SK-N-SH (cell line): ENCODE results near the gene C16orf74. TPM values are rescaled to one million over a fixed set of nuclear protein-coding genes. Genes with fewer than 3 reads are reported as not detected.
A peak's percentile ranks its signal among the peaks of the same experiment; 100 is the strongest.

Experiments used
- CTCF ChIA-PET: fragments of 300-600, 350-600 bp; formaldehyde crosslinking; extraction: SDS; loops from one replicate; lab custom pipeline; 2021; lab: Yijun Ruan, JAX
- POLR2A ChIA-PET: fragments of 350-600 bp; sonication (Branson Sonifier 250); formaldehyde crosslinking; extraction: SDS; loops from one replicate; lab custom pipeline; 2020; ENCODE audit warnings: antibody characterized with exemption, inconsistent platforms; lab: Yijun Ruan, JAX
- DNase-seq: peaks from one replicate; pipeline ENCODE4 v3.0.0; 2012
- H2AFZ ChIP-seq: fragments of 200-600 bp; sonication (generic); 2 replicates; pipeline ENCODE4 v1.8.1; 2016; ENCODE audit warnings: antibody characterized with exemption, mild to moderate bottlenecking, low read depth
- H3F3A ChIP-seq: fragments of 200-600 bp; sonication (generic); replicated peaks from 2 replicates; pipeline ENCODE3; 2016; ENCODE audit warnings: antibody characterized with exemption, mild to moderate bottlenecking; ENCODE audit not compliant: insufficient read depth
- H3K27ac ChIP-seq, 2 experiments: fragments of 200-500 bp in 1 of 2; fragments of 200-600 bp in 1 of 2; sonication (Bioruptor generic) in 1 of 2; sonication (generic), shearing (Covaris generic) in 1 of 2; 2 replicates each; pipeline versions ENCODE4 v1.5.1 to v1.6.1; 2014 to 2016; ENCODE audit warnings: low read depth in 2 of 2, inconsistent platforms in 1 of 2, low read length in 1 of 2, mild to moderate bottlenecking in 1 of 2, mixed read lengths in 1 of 2
- H3K27me3 ChIP-seq: fragments of 200-600 bp; sonication (generic), shearing (Covaris generic); 2 replicates; pipeline ENCODE4 v1.6.1; 2016; ENCODE audit warnings: mixed run types; ENCODE audit not compliant: insufficient read depth
- H3K36me3 ChIP-seq, 2 experiments: fragments of 200-500 bp in 1 of 2; fragments of 200-600 bp in 1 of 2; sonication (Bioruptor generic) in 1 of 2; sonication (generic) in 1 of 2; replicated peaks in 1 of 2; 2 replicates each; pipeline versions ENCODE3 to v1.5.1; 2014 to 2016; ENCODE audit warnings: low read length in 1 of 2, mild to moderate bottlenecking in 1 of 2; ENCODE audit not compliant: insufficient read depth in 2 of 2, control insufficient read depth in 1 of 2
- H3K4me1 ChIP-seq, 2 experiments: fragments of 200-500 bp in 1 of 2; fragments of 200-600 bp in 1 of 2; sonication (Bioruptor generic) in 1 of 2; sonication (generic), shearing (Covaris generic) in 1 of 2; 2 replicates each; pipeline versions ENCODE4 v1.5.1 to v1.6.1; 2014 to 2016; ENCODE audit warnings: low read depth in 1 of 2, low read length in 1 of 2, mixed run types in 1 of 2; ENCODE audit not compliant: insufficient read depth in 2 of 2, control insufficient read depth in 1 of 2
- H3K4me2 ChIP-seq: fragments of 200-600 bp; sonication (generic), shearing (Covaris generic); 2 replicates; pipeline ENCODE4 v1.6.1; 2017; ENCODE audit warnings: mixed run types
- H3K4me3 ChIP-seq, 2 experiments: fragments of 200-500 bp in 1 of 2; fragments of 200-600 bp in 1 of 2; sonication (Bioruptor generic) in 1 of 2; sonication (generic), shearing (Covaris generic) in 1 of 2; 2 replicates each; pipeline versions ENCODE4 v1.5.1 to v1.8.1; 2014 to 2016; ENCODE audit warnings: low read depth in 2 of 2, inconsistent platforms in 1 of 2, low read length in 1 of 2, mild to moderate bottlenecking in 1 of 2, mixed read lengths in 1 of 2, moderate library complexity in 1 of 2
- H3K79me2 ChIP-seq: fragments of 200-600 bp; sonication (generic); 2 replicates; pipeline ENCODE4 v1.8.1; 2017; ENCODE audit warnings: mild to moderate bottlenecking; ENCODE audit not compliant: insufficient read depth
- H3K9ac ChIP-seq: fragments of 200-600 bp; sonication (generic); 2 replicates; pipeline ENCODE4 v1.6.1; 2017; ENCODE audit warnings: mixed run types
- H3K9me2 ChIP-seq: fragments of 200-600 bp; sonication (generic); 2 replicates; pipeline ENCODE4 v1.6.1; 2017; ENCODE audit warnings: mixed run types
- H3K9me3 ChIP-seq: fragments of 200-600 bp; sonication (generic); 2 replicates; pipeline ENCODE4 v1.6.1; 2017; ENCODE audit warnings: mixed run types, mild to moderate bottlenecking, moderate library complexity
- H4K20me1 ChIP-seq: fragments of 200-600 bp; sonication (generic); 2 replicates; pipeline ENCODE4 v1.6.1; 2017; ENCODE audit warnings: mild to moderate bottlenecking, mixed run types; ENCODE audit not compliant: insufficient read depth
- EP300 ChIP-seq, 2 experiments: IDR thresholded peaks; 2 replicates each; pipeline versions ENCODE4 v1.4.0 to v1.6.1; 2012; ENCODE audit warnings: borderline replicate concordance in 1 of 2, low read depth in 1 of 2, low read length in 1 of 2
- EZH2phosphoT487 ChIP-seq: fragments of 200-600 bp; sonication (generic); IDR thresholded peaks from 2 replicates; pipeline ENCODE4 v1.6.1; 2017; ENCODE audit warnings: low read depth, mixed run types, mild to moderate bottlenecking, antibody characterized with exemption, moderate library complexity, borderline replicate concordance
- GABPA ChIP-seq: IDR thresholded peaks from 2 replicates; pipeline ENCODE4 v1.4.0; 2012; ENCODE audit warnings: low read depth, mild to moderate bottlenecking
- GATA2 ChIP-seq: sonication (generic); formaldehyde crosslinking; IDR thresholded peaks from 2 replicates; pipeline ENCODE4 v1.5.0; 2020; ENCODE audit warnings: mild to moderate bottlenecking, missing genetic modification reagents
- IRF3 ChIP-seq: fragments of 150-350 bp; IDR thresholded peaks from 2 replicates; pipeline ENCODE4 v1.6.1; 2016; ENCODE audit warnings: mild to moderate bottlenecking, low read depth, low read length
- RFX5 ChIP-seq: IDR thresholded peaks from 2 replicates; pipeline ENCODE4 v1.6.1; 2012; ENCODE audit warnings: mild to moderate bottlenecking, improper control_type of control experiment, low read length
- SMC3 ChIP-seq: IDR thresholded peaks from 2 replicates; pipeline ENCODE4 v1.6.1; 2012; ENCODE audit warnings: low read depth, low read length, improper control_type of control experiment
- TEAD4 ChIP-seq: IDR thresholded peaks from 2 replicates; pipeline ENCODE4 v1.4.0; 2012; ENCODE audit warnings: mild to moderate bottlenecking, borderline replicate concordance; ENCODE audit not compliant: insufficient read depth
- USF1 ChIP-seq: IDR thresholded peaks from 2 replicates; pipeline ENCODE4 v1.4.0; 2012; ENCODE audit warnings: low read depth, borderline replicate concordance
- WGBS: methylation state at CpG from one replicate; pipeline ENCODE4 v1.1.6; 2017; ENCODE audit warnings: low lambda C conversion rate; 5-methylcytosine and 5-hydroxymethylcytosine counted together
- polyA plus RNA-seq, 3 experiments: library from polyadenylated mRNA; depleted of rRNA; stranded (reverse); fragments of >200 nt; gene quantifications; 2 replicates each; pipeline ENCODE4 v1.2.3, GENCODE V29; 2012
- TF ChIP-seq, protein P1 (sequence below): IDR thresholded peaks from 2 replicates; pipeline ENCODE4 v1.6.1; 2012; ENCODE audit warnings: mild to moderate bottlenecking, low read depth, low read length, moderate library complexity

Gene C16orf74
- polyA plus RNA-seq, 1 of the 3 experiments (the other 2 are of a cell fraction): 27.2 TPM

DNA sequence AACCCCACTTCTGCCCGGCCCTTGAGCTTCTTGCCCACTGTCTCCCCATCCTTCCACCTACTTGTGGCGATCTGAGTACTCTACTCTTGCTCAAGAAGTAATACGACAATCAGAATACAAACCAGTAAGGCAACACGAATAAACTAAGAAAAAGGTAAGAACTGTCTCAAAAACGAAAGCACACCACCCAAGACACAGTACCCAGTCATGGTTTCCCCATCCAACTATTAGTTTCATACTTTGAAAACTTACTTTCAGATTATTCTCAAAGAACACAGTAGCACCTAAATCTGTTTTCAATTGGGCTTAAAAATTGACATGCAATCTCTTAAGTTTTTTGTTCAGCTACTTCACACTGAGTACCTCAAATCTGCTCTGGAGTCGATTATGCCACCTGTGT lies 76.1 kb downstream of the C16orf74 start (continued):
- no peak for TF ChIP-seq IRF3
- TF ChIP-seq, protein P1, sequence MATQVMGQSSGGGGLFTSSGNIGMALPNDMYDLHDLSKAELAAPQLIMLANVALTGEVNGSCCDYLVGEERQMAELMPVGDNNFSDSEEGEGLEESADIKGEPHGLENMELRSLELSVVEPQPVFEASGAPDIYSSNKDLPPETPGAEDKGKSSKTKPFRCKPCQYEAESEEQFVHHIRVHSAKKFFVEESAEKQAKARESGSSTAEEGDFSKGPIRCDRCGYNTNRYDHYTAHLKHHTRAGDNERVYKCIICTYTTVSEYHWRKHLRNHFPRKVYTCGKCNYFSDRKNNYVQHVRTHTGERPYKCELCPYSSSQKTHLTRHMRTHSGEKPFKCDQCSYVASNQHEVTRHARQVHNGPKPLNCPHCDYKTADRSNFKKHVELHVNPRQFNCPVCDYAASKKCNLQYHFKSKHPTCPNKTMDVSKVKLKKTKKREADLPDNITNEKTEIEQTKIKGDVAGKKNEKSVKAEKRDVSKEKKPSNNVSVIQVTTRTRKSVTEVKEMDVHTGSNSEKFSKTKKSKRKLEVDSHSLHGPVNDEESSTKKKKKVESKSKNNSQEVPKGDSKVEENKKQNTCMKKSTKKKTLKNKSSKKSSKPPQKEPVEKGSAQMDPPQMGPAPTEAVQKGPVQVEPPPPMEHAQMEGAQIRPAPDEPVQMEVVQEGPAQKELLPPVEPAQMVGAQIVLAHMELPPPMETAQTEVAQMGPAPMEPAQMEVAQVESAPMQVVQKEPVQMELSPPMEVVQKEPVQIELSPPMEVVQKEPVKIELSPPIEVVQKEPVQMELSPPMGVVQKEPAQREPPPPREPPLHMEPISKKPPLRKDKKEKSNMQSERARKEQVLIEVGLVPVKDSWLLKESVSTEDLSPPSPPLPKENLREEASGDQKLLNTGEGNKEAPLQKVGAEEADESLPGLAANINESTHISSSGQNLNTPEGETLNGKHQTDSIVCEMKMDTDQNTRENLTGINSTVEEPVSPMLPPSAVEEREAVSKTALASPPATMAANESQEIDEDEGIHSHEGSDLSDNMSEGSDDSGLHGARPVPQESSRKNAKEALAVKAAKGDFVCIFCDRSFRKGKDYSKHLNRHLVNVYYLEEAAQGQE: no peak
- no peak for TF ChIP-seq SMC3
- no peak for TF ChIP-seq EZH2phosphoT487
- TF ChIP-seq RFX5: no peak
- TF ChIP-seq GABPA: no peak
- TF ChIP-seq USF1: no peak

DNA sequence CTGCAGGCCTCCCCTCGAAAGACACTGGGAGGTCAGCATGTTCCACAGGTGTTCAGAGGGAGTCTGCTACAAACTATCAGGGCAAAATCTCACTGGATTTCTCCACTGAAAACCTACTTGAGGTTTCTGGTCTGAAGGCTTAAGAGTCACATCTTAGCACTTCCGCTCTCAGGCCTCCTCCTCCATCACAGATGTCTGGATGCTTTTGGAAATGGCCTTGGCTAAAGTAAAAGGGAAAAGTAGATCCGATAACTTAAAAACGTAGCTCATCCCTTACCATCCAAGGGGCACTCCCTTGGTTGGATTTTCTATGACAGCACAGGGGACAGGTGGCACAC lies 76.5 kb downstream of the C16orf74 start:
- H3K9ac ChIP-seq: no peak overlapping the region
- peaks cover 62 to 85% of the 10 kb centered on the region in 2 experiments for H3K36me3 ChIP-seq
- CTCF ChIA-PET: interaction anchor here (1.1 to 13.2 kb wide), 10 partner anchors 8 to 146 kb away, joined by 3 to 138 read pairs (median 8); no protein-coding TSS in a partner anchor
- no peaks in the 10 kb centered on the region for H3K79me2 ChIP-seq
- H3K9me3 ChIP-seq: no peaks in the 10 kb centered on the region
- H2AFZ ChIP-seq: no peak overlapping the region
- no peak for DNase-seq
- peaks cover 3% of the 10 kb centered on the region; the same call in 1 of the 2 replicates for H4K20me1 ChIP-seq
- POLR2A ChIA-PET: interaction anchor here (0.7 kb wide), 1 partner anchor 14 kb away, joined by 3 read pairs; no protein-coding TSS in a partner anchor
- H3F3A ChIP-seq: peaks cover 8% of the 10 kb centered on the region
- 93% methylated on average over 3 of the region's 4 CpGs for WGBS
- H3K9me2 ChIP-seq: no peaks in the 10 kb centered on the region
- peak overlapping the region in 1 of 2 experiments; percentile 96; a peak in 2 of 4 replicates for H3K27ac ChIP-seq
- no peak for TF ChIP-seq TEAD4
- no peak for TF ChIP-seq GATA2 (CRISPR knock-in tag)
- no peak for TF ChIP-seq EP300 (IDR thresholded peaks at IDR 0.05; ENCODE audit: borderline replicate concordance in 1 of 2, low read depth in 1 of 2, low read length in 1 of 2)
- TF ChIP-seq GABPA: no peak
- no peak overlapping the region for H3K4me2 ChIP-seq
- no peak overlapping the region for H3K4me3 ChIP-seq
- H3K4me1 ChIP-seq: peaks cover 9 to 50% of the 10 kb centered on the region in 2 experiments; a peak in 2 of 4 replicates
- H3K27me3 ChIP-seq: no peaks in the 10 kb centered on the region
